Left hindlimb (tissue), 1 donor: ENCODE results near the gene NOL6.
"Not testable (repeated sequence)": the region's sequence is repeated elsewhere in the genome, so short reads cannot be mapped to it uniquely, and the experiment has no call there.

Experiments
- DNase-seq: peaks from one replicate; pipeline ENCODE4 v3.0.0-alpha.2; 2018

NOL6 gene

GRCh38 chr9:33469891-33470290, 3.8 kb downstream of the NOL6 start:
- DNase-seq, result no peak

DNA sequence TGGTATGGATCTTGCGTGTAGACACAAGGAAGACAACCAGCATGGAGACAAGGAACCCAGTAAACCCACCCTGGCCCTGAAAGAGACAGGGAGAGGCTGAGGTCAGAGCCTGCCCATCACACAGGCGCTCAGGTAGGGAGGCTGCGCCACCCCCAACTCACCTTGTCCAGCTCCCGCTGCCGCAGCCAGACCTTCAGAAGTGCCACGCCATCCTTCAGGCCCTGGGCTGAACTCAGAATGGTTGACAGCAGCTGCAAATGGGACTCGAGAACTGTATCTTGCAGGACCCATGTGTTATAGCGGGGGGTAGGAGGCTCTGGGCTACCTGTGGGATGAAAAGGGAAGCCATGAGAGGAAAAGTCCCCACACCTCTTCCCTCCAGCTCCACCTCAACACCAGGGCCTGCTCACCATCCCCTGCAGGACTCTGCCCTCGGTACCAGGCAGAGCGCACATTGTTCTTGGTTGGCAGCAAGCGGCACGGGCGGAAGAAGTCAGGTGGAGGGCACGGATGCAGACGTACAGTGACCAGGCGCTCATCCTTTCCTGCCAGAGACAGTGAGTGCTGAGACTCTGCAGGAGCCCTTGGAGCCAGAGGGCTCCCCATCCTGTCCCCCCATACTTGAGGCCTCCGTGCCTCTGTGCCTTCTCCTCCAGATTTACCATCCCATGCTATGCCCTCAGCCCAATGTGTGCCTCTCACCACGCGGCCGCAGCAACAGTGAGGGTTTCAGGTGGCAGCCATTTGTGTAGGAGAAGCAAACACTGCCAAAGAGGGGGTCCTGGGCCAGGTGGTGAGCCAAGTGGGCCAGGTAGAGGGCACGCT, 4.7 kb downstream of the NOL6 start:
- no peak for DNase-seq

DNA sequence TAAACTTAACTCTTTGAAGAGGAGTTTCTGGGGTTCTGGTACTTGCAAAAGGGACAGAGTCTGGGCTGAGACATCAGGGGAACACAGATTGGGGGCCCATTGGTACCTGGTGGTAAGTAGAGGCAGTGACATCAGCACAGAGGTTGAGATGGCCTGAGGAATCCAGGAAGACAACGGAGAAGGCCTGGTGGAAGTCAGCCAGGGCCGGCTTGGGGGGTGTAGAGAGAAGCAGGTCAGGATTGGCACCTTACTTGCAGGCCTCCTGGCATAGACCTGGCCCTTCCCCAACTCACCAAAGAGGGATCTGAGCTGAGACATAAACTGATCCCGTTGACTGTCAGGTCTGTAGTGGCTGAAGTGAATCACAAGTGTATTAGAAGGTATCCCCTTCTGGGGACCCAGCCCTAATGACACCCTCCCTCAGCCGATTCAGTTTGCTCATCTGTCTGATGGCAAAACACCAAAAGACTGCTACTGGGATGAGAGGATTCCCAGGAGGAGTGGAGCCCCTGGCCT, 5.5 kb downstream of the NOL6 start:
- no peak for DNase-seq

GRCh38 chr9:33467526-33467925, 6.2 kb downstream of the NOL6 start:
- no peak for DNase-seq

DNA sequence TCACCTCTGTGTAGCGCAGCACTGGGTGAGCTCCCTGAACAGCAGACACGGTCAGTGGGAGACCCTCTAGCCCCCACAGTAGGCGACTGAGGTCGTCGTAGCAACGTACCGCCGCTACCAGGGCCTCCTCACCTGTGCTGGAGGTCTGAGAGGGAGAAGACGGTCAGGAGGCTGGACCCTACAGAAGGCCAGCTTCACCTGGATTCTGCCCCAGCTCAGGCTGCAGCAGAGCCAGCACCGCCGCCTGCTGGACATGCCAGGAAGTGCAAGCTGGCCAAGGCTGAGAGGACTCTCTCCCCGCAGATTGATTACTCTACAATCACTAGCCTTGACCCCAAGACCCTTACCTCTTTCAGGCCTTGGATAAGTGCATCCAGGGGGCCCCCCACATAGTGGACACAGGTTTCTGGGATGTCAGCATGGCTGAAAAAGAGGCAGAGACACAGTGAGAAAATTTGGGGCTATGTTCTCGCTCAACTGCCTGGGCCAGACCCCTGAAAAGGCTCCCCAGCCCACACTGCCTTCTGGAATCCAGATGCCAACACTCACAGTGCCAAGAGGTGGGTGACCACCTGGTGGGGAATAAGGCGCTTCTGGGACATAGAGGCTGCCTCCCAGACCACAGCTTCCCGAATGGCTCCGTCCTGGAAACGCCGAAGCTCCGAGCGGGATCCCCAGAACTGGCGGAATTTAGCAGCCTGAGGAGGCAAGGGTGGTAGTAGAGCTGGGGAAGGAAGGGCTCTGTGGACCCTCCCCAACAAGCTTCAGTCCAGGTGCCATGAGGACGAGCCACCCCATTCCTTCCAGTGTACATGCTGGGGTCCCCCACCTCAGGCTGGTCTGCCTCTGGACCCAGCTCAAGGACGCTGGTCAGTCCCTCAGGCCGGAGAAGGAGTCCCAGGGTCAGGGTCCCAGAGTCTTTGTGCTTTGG, 6.9 kb downstream of the NOL6 start:
- DNase-seq, result peak; percentile 59

DNA sequence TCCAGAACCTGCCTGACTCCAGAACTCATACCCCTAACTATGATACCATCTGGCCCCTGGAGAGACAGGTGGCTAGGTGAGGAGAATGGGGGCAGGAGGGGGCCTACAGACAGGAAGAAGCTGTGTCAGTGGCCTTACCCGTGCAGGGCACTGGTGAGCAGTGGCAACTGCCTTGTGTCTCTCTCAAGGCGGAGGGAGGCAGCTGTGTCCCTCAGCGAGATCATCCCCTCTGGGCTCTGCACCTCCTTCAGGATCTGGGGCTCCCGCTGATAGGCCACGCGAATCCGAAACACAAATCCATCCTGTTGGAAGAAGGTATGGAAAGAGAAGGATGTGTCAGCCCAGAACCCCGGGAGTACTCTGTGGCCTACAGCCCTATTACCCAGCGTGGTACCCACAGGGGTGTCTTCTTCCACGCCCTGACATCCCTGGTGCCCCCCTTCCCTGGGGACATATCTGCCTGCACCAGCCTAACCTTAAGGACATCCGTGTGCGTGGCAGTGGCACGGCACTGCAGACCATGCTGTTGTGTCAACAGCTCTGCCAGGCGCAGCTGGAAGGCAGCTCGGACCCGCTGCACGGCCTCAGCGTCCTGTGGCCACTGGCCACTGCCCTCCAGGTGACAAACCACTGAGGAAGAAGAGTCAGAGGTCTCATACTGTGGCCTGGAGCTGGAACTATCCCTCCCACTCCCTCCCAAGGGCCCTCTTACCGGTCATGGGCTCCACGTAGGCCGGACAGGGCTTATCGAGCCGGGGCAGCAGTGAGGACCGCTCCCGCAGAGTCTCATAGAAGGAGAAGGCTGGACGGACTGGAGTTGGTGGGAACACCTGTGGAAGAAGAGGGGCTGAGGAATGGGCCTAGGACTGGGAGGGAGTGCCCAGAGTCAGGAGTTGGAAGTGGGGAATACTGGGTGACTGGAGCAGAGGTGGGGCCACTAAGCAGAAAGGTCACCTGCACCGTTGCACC, 7.8 kb downstream of the NOL6 start:
- DNase-seq, result no peak

GRCh38 chr9:33465096-33465495, 8.6 kb downstream of the NOL6 start:
- DNase-seq, result no peak

DNA sequence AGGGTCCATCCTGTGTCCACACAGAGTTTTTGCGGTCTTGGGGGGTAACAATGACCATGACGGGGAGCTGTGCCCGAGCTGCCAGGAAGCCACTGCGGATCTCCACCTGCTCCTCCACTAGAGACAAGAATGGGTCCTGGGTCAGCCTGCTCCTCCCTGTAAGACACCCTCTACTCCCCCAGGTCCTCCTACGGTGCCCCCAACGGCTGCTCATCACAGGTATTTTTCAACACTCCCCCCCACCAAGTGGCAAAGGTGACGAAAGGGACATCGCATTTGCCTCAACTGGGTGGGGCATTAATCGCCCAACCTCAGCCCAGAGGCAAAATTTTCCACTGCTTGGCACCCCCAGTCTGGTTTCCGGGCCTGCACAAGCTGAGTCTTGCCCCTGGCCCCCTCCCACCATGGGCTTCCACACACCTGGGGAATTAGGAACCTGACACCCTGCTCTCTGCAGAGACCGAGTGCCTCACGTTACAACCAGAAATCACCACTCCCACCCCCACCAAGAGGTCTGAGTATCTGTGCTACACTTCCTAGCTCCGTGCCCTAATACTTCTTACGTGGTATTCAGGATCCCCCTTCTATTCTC, 9.6 kb downstream of the NOL6 start:
- DNase-seq, result no peak

DNA sequence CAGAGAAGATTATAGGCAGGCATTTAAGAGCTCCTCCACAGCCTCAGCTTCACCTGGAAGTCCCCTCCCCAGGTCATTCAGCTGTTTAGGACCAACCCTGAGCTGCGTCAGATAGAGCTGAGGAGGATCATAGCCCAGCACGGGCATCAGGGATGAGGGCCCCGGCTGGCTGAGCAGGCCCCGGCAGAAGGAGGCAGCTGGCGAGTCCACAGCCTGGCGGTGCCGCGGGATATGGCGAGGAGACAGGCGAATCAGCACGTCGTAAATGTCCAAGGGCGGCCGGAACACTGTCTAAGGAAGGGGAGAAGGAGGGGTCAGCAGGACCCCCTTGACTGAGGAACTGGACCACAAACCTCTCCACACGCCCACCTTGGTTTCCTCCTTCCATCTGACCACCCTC, 10.6 kb downstream of the NOL6 start:
- no peak for DNase-seq

GRCh38 chr9:33461492-33461891, 12.2 kb downstream of the NOL6 start:
- DNase-seq, result no peak

DNA sequence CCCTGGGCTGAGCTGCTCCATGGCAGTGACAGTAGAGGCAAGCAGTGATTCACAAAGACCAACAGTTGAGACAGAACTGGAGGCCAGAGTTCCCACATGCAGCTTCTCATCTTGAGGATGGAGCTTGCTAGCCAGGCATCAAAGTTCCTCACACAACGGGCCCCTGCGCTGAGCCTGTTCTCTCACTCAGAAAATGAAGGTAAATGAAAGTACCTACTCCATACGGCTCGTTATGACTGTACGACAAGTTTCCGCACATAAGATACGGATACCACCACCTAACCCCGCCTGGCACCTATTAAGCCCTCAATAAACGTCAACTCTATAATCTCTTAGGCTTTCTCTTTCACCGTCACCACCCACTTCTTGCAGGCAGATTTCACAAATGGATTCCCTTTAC, 12.9 kb downstream of the NOL6 start:
- DNase-seq, result no peak

DNA sequence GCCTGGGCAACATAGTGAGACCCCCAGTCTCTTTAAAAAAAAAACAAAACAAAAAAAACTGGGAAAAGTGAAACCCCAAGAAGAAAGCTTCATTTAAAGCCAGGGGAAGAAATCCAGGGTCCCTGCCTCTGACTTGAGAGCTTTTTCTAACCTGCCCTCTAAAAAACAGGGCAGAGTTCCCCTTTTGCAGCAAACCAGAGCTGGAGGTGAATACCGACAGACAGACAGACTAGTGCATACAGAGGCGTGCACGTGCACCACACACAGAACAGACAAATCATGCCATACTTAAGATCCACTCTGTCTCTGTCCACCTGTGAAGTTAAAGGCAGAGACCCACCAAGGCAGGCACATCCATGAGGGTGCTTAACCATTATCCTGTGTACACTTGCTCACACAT, 14.6 kb downstream of the NOL6 start:
- DNase-seq, result no peak

- DNase-seq, result no peak
These were observed 15.3 kb downstream of the NOL6 start for GRCh38 chr9:33458444-33458843.

GRCh38 chr9:33455945-33456344, 17.8 kb downstream of the NOL6 start:
- DNase-seq, result no peak

- not testable (repeated sequence) for DNase-seq
These were observed 18.3 kb downstream of the NOL6 start for GRCh38 chr9:33455456-33455855.

DNA sequence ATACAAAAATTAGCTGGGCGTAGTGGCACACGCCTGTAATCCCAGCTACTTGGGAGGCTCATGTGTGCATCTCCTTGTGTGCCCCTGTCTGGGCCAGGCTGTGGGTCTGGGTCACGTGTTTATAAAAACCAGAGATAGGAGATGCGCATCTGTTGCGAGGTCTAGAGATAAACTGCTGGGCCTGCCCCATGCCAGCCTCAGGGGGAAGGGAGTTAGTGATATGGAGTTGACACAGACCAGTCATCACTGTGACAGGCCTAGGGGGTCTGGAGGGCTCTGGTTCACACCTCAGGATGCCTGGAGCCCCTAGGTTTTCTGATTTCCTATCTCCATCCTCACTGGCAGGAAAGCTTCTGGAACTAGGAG, 19.1 kb downstream of the NOL6 start:
- not testable (repeated sequence) for DNase-seq

- no peak for DNase-seq
These were observed 19.6 kb downstream of the NOL6 start for GRCh38 chr9:33453999-33454660.

GRCh38 chr9:33453286-33453860, 20.4 kb downstream of the NOL6 start:
- no peak for DNase-seq

DNA sequence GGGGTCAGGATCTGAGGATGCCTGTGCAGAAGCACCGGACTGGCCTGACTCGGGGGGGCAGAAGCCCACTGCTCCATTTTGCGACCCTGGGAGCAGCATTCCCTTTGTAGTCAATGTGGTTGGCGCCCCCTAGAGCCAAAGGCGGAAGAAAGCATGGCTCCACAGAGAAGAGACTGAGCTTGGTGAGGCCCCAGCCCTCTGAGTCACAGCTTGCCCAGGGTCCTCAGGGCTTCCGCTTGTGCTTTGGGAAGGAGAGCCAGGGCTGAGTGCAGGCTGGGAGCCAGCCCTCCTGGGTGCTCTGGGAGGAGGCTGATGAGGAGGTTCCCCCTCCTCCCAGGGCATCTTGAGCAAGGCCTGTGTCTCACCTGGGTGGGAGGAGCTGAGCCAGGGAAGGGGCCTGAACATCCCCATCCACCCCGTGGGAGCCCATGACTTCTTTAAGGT, 20.9 kb downstream of the NOL6 start:
- DNase-seq, result no peak

DNA sequence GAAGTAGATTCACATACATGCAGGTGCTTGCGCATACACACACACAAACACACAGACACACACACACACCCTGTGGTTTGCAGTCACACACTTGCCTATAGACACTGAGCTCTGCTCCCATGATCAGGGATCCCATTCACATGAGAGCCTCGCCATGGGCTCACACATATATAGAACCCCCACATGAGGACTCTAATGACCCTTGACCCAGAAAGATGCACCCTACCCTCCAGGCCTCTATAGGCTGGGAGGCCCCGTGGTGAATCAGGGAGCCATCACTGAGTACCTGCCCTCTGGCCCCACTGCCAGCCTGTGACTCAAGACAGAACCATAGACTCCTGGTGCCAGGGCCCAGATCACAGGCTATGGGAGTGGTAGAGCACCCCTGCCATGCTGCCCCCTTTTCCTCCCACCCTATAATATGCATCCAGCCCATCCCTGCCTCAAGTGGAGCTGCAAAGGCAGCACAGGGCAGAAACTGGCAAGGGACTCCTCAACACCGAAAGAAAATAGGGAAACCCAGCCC, 23.0 kb downstream of the NOL6 start:
- no peak for DNase-seq

- DNase-seq, result no peak
These were observed 24.0 kb downstream of the NOL6 start for GRCh38 chr9:33449715-33450114.
